ENCODE results near the gene GCNT1. TPM values are rescaled to one million over a fixed set of nuclear protein-coding genes. Genes with fewer than 3 reads are reported as not detected.

The GCNT1 gene
- 2.3 to 4.4 TPM (median 3.8 TPM) in 5 replicates for total RNA-seq (2022; extraction: Qiagen RNA extraction; ENCODE audit: low read depth)

GRCh38 chr9:76458903-76459693 lies at the start of gene GCNT1:
Gene GCNT1, plus strand, starts transcription at chr9:76459182. Its CDS starts 43,200 bp downstream, at chr9:76502382.

Other genes starting within 250 kb of the GCNT1 start
- gene RFK, start 64.8 kb upstream of the GCNT1 start, total RNA-seq (2022; extraction: Qiagen RNA extraction; ENCODE audit: low read depth), result 33.0 to 44.5 TPM (median 40.3 TPM) in 5 replicates

Data from A549 treated with GW870086 at 1 μM for 4 hours (cell line).